NCI-H2171 treated with DMSO at 0.1 percent for 48 hours (cell line): ENCODE data around the gene TREML2.

Source experiments
- DNase-seq: peaks from one replicate; lab custom pipeline; 2025; lab: John Stamatoyannopoulos, UW

The TREML2 gene

GRCh38 chr6:41176189-41176588, 24.8 kb downstream of the TREML2 start:
- DNase-seq = no peak

GRCh38 chr6:41175084-41175483, 25.9 kb downstream of the TREML2 start:
- no peak for DNase-seq

GRCh38 chr6:41174610-41175009, 26.3 kb downstream of the TREML2 start:
- DNase-seq = no peak

GRCh38 chr6:41171908-41172307, 29.0 kb downstream of the TREML2 start:
- DNase-seq = no peak

GRCh38 chr6:41170547-41171160, 30.3 kb downstream of the TREML2 start:
- no peak for DNase-seq

- DNase-seq = no peak
Observed at GRCh38 chr6:41167173-41167963, 33.6 kb downstream of the TREML2 start.

GRCh38 chr6:41164551-41165120, 36.3 kb downstream of the TREML2 start:
- no peak for DNase-seq

- no peak for DNase-seq
Observed at GRCh38 chr6:41163419-41163717, 37.6 kb downstream of the TREML2 start.

- DNase-seq = no peak
Observed at GRCh38 chr6:41162687-41163418, 38.1 kb downstream of the TREML2 start, which contains the start of gene TREM2. Gene TREM2, minus strand, starts transcription at chr6:41163116. Its CDS starts 34 bp downstream, at chr6:41163082.

- DNase-seq = no peak
Observed at GRCh38 chr6:41161851-41162552, 38.9 kb downstream of the TREML2 start.

- no peak for DNase-seq
Observed at GRCh38 chr6:41161380-41161779, 39.6 kb downstream of the TREML2 start.

- DNase-seq = no peak
Observed at GRCh38 chr6:41160933-41161332, 40.0 kb downstream of the TREML2 start.

- peak; percentile 65 for DNase-seq
Observed at GRCh38 chr6:41159415-41160082, 41.4 kb downstream of the TREML2 start.

GRCh38 chr6:41157323-41157722, 43.6 kb downstream of the TREML2 start:
- DNase-seq = no peak

GRCh38 chr6:41156771-41157170, 44.2 kb downstream of the TREML2 start:
- no peak for DNase-seq

- DNase-seq = no peak
Observed at GRCh38 chr6:41156001-41156400, 44.9 kb downstream of the TREML2 start.

- DNase-seq = no peak
Observed at GRCh38 chr6:41155132-41155805, 45.7 kb downstream of the TREML2 start.

GRCh38 chr6:41153992-41154625, 46.8 kb downstream of the TREML2 start, which contains the start of gene TREML1:
Gene TREML1, minus strand, starts transcription at chr6:41154347. Its CDS starts 59 bp downstream, at chr6:41154288.
- DNase-seq = no peak

- DNase-seq = no peak
Observed at GRCh38 chr6:41153451-41153850, 47.5 kb downstream of the TREML2 start.

- no peak for DNase-seq
Observed at GRCh38 chr6:41150671-41151070, 50.3 kb downstream of the TREML2 start.
